ENCODE measurements around the gene NAP1L5.

Gene NAP1L5

GRCh38 chr4:88646528-88647280, 50.9 kb downstream of the NAP1L5 start:
- no peak for TF ChIP-seq CTCF (conservative IDR thresholded peaks at IDR 0.05; ENCODE audit: control insufficient read depth, insufficient read depth, low read depth, low read length)
- H3K4me3 ChIP-seq (ENCODE audit: control insufficient read depth, low read depth, low read length), result no peak overlapping the region
- DNase-seq (ENCODE audit: low read depth), result no peak

- no peak for DNase-seq (ENCODE audit: low read depth)
- H3K4me3 ChIP-seq (ENCODE audit: control insufficient read depth, low read depth, low read length), result no peak overlapping the region
- TF ChIP-seq CTCF (conservative IDR thresholded peaks at IDR 0.05; ENCODE audit: control insufficient read depth, insufficient read depth, low read depth, low read length), result no peak
Observed at GRCh38 chr4:88645994-88646393, 51.6 kb downstream of the NAP1L5 start.

Measured in fibroblast of mammary gland (primary cell).